ENCODE results near the gene DPYSL5.
"Not testable (repeated sequence)": the region's sequence is repeated elsewhere in the genome, so short reads cannot be mapped to it uniquely, and the experiment has no call there.

The DPYSL5 gene

DNA sequence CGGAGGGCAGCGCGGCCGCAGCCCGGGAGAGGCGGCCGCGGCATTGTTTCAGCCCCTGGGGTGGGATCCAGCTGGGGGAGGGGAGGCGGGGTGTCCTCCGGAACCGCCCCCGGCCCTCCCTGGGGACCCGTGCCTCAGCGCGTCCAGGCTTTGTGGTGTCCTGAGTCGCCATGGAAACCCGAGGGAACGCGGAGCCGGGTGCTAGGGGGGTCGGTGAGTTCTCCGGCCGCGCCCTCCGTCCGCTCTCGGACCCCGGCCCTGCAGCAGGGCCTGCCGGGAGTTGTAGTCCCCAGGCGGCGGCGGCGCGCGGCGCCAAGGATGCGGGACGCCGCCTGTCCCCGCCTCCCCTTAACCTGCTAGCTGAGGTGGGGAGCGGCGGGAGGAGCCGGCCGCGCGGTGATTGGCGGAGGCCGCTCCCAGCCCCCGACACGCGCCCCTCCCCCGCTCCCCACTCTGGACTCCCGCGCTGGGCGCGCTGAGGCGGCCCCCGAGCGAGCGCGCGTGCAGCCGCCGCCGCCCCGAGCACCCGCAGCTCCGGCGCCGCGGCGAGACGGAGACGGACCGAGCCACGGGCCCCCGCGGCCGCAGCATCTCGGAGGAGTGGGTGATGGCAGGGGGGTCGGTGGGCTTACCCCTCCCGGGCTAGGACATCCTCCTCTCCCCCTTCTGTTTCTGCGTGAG lies at the start of gene DPYSL5:
Gene DPYSL5 (plus strand): TSS at position 478 of the 681 bp plus-strand sequence. CDS start 50,368 bp downstream, outside the sequence.
- DNase-seq: no peak

DNA sequence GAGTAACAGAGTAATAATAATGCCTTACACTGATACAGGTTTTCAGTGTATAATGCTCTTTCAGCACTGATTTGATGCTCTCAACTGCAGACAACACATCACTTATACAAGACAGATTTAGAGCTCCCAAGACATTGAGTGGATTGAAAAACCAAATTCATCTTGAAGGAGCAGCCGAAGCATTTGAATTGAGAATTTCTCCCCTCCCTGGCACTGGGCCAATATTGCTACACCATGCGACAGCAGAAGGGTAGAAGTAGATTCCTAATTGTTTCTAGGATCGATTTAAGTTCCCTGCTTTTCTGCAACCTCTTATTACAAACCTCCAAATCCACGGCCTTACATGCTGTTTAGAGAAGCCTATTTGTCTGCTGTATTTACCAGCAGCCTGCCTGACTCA lies 46.6 kb upstream of the DPYSL5 start:
- no peak for DNase-seq

- no peak for DNase-seq
Observed at GRCh38 chr2:26801796-26802195, 46.1 kb upstream of the DPYSL5 start.

DNA sequence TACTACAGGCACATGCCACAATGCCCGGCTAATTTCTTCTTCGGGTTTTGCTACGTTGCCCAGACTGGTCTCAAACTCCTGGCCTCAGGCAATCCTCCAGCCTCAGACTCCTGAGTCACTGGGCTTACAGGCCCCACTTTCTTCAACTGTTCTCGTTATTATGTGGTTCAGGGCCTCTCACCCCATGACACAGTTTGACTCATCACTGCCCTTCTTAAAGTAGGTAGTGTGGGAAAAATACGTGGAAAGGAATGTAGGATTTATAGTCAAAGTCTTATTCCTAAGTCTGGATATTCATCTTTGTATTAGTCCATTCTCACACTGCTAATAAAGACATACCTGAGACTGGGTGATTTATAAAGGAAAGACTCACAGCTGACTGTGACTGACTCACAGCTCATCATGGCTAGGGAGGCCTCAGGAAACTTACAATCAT lies 42.7 kb upstream of the DPYSL5 start:
- DNase-seq: no peak

DNA sequence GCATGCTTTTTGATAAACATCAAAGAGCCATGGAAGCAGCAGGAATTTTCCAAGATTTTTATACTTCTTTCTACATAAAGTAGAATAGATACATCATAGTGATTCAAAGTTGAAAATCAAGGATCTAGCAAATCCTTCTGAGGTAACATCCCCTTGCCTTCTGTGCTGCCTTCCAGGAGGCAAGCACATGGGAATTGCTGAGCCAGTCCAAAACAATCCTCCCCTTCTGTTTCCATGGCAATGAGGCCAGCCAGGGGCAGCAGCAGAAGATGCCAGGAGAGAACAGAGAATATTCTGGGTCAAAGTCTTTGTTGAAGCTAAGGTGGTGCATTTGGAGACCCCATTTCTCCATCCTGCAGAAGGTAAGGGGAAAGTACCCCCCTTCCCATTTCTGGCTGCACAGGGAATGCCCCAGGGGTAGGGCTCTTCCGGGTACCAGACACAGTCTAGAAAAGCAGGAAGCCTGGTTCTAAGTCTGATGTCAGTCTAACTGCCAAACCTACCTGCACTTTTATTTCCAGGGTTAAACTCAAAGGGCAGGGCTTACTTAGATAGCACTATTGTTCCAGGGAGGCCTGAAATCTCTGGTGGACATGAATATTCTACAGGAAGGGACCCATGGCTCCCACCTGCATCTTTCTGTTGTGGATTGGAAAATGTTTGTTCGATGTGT lies 40.0 kb upstream of the DPYSL5 start:
- no peak for DNase-seq

- no peak for DNase-seq
Observed at GRCh38 chr2:26809211-26809610, 38.7 kb upstream of the DPYSL5 start.

DNA sequence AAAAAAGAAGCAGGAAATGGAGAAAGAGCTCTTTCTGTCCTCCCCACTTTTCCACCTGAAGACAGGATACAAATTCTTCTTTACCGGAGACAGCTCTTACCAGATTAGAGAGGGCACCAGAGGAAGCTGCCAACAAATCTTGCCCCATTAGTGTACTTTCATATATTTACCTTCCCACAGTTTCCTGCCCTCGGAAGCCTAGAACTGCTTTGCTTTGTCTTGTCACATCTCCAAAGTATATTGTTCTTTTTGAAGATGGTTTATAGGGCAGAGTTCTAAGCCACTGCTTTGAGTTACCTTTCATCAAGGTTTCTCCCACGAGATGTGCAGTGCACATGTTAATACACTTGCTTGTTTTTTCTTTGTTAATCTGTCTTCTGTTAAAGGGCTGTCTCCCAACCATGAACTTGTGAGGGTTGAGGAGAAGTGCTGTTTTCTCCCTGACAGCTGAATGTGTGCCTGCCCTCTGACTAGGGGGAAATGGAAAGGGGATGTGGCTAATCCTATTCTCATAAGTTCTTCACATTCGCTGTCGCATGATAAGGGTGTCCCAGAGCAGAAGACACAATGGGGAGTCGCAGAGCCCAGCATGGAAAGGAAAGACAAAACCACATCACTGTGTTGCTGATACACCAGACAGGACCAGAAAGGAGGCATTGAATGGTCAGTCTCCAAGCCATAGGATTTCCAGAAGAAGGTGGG lies 37.9 kb upstream of the DPYSL5 start:
- DNase-seq: no peak

- DNase-seq: no peak
Observed at GRCh38 chr2:26811261-26811660, 36.7 kb upstream of the DPYSL5 start.

DNA sequence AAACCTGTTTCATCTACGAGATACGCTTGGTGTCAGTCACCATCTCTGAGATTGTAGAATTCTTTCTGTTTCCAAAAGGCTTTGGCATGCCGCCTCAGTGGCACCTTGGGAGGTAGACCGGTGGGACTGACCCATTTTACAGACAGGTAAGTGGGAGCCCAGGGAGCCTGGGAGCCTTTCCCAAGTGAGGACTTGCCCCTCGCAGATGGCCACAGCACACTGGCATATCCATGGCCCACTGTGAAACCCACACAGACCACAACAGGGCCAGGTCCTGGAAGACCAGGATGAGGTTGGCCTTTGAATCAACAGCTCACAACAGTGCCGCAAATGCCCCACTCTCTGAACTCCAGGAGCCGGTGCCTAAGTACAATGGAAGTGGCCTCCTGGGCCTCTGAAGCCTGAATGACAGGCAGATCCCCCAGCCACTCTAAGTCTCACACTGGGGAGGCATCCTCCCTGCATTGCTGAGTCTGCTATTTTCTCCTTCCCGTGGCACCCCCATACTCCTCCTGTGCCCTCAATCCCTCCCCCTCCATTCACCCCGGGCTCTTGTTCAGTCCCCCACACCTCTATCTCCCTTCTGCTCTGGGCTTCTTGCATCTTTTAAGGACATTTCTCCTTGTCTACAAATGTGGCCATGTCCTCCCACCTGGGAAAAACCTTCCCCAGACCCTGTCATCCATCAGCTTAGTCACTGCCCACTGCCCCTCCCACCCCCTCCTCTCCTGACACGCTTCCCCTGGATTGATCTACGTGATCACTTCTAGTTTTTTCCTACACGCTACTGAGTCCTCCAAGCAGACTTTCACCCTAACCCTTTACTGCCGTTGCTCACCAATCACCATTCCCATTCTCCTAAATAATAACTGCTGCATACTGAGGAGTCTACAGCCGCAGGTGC lies 35.9 kb upstream of the DPYSL5 start:
- no peak for DNase-seq

- no peak for DNase-seq
Observed at GRCh38 chr2:26812731-26813130, 35.2 kb upstream of the DPYSL5 start.

DNA sequence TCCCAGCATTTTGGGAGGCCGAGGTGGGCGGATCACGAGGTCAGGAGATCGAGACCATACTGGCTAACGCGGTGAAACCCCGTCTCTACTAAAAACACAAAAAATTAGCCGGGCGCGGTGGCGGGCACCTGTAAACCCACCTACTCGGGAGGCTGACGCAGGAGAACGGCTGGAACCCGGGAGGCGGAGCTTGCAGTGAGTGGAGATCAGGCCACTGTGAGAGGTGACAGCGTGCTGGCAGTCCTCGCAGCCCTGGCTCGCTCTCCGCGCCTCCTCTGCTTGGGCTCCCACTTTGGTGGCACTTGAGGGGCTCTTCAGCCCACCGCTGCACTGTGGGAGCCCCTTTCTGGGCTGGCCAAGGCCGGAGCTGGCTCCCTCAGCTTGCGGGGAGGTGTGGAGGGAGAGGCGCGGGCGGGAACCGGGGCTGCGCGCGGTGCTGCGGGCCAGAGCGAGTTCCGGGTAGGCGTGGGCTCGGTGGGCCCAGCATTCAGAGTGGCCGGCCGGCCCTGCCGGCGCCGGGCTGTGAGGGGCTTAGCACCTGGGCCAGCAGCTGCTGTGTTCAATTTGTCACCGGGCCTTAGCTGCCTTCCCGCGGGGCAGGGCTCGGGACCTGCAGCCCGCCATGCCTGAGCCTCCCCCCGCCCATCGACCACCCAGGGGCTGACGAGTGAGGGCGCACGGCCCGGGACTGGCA lies 33.7 kb upstream of the DPYSL5 start:
- DNase-seq: not testable (repeated sequence)

DNA sequence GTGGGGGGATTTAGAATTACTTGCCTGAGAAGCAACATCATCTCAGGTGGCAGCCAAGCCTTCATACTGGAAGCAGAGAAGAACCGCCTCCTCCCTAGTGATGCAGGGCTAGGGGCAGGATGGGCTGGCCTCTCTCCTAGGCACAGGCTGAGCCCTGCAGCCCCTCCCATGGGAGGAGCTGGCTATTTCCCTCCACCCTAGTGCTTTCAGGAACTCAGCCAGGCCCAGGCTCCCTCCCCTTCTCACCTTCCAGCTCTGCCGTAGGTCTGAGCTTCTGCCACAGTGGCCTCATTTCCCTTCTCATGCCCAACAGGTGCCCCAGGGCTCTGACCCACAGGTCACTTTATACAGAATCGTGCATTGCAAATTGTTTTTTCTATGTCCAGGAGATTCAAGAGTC lies 31.0 kb upstream of the DPYSL5 start:
- DNase-seq: no peak

DNA sequence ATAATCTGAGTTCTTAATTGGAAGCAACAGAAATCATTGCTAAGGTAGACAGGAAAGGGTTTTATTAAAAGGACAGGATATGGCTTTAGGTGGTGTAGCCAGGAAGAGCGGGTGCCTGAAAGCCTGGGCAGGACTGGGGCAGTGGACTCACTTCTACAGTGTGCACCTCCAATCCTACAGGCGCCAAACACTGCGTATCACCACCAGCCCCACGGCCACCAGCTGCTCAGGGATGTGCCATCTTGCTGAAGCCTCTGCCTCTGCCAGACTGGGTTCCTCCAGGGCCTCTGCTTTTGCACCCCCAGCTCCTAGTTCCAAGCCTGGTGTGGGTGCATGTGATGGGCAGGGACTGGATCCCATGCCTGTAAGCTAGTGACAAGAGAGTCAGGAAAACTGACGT lies 29.7 kb upstream of the DPYSL5 start:
- DNase-seq: no peak

GRCh38 chr2:26818972-26819371 lies 29.0 kb upstream of the DPYSL5 start:
- DNase-seq: no peak

GRCh38 chr2:26820932-26821331 lies 27.0 kb upstream of the DPYSL5 start:
- no peak for DNase-seq

- no peak for DNase-seq
Observed at GRCh38 chr2:26822877-26823276, 25.1 kb upstream of the DPYSL5 start.

GRCh38 chr2:26838121-26838906 lies 9.6 kb upstream of the DPYSL5 start:
- no peak for DNase-seq

DNA sequence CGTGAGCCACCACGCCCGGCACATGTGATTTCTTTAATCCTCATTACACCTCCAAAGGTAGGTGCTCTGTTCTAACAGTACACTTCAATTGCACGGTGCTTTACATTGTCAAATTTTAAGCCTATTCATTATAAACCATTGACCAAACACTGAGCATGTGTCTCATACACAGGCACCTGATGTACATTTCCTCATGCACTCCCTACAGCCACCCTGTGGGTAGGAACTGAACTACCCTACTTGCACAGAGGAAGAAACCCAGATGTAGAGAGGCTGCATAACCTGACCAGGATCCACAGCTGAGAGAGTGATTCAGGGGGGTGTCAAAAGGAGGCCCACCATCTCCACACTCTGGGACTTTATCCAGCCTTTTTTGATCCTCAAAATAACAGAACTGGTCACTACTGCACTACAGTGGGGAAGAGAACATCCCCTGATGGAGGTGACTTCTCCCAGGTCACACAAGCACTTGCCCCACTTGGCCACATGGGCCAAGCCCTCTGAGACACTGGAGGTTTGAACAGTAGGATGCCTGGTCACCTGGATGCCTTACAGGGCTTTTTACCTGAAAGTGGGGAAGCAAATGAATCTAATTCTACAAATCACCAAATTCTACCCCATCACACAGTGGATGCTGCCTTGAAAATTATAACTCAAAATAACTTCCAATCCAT lies 6.9 kb upstream of the DPYSL5 start:
- no peak for DNase-seq

DNA sequence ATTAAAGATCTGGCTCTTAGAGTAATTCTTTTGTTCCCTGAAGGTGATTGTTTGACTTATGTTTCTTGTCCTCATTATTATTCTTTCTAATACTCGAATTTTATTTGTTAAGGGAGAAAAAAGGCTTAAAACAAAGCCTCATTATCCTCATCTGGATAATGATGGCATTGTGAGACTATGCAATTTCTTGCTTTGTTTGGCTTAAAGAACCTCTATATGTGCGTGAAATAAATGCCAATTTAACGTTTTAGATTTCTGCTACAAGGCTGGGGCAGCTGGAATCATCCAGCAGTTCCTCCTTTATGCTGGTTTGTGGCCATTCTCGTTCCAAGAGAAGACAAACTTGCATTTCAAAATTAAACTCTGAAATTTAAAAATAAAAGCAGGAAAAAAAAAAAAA lies 4.9 kb upstream of the DPYSL5 start:
- no peak for DNase-seq

DNA sequence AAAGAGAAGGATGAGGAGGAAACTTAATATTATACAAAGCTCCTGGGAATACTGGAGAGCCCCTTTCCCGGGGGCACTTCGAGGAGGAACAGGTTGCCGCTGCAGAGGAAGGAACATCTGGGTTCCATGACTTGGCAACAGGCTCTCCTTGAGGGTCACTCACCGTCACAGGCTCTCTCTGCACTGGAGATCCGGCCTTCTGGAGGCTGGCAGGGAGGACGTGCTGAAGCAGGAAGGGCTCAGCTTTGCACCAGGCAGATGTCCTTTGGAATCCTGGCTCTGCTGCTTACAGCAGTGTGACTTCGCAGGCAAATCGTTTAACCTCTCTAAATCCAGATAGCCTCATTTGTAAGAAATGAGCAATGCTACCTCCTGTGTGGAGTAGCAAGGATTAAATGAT lies 2.9 kb upstream of the DPYSL5 start:
- no peak for DNase-seq

All from CD4-positive, alpha-beta T cell treated with Interleukin-21 for 1 hour (primary cell).